ENCODE data around the gene BFSP2.

The BFSP2 gene, protein sequence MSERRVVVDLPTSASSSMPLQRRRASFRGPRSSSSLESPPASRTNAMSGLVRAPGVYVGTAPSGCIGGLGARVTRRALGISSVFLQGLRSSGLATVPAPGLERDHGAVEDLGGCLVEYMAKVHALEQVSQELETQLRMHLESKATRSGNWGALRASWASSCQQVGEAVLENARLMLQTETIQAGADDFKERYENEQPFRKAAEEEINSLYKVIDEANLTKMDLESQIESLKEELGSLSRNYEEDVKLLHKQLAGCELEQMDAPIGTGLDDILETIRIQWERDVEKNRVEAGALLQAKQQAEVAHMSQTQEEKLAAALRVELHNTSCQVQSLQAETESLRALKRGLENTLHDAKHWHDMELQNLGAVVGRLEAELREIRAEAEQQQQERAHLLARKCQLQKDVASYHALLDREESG

DNA sequence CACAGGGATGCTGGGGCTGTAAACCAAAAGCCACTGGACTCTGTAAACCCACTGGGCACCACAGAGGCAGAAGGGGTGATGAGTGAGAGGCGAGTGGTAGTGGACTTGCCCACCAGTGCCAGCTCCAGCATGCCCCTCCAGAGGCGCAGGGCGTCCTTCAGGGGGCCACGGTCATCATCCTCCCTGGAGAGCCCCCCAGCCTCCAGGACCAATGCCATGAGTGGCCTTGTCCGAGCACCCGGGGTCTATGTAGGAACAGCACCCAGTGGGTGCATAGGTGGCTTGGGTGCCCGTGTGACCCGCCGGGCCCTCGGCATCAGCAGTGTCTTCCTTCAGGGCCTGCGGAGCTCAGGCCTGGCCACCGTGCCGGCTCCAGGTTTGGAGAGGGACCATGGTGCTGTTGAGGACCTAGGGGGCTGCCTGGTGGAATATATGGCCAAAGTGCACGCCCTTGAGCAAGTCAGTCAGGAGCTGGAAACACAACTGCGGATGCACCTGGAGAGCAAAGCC, at the start of gene BFSP2:
TSS of gene BFSP2 (plus strand) at position 51 of the 510 bp plus-strand sequence. CDS start at position 79, 28 bp downstream.
- no peak within 1 kb of the TSS for H3K4me3 ChIP-seq (ENCODE audit: low read depth, low read length)
- TF ChIP-seq, protein P1, sequence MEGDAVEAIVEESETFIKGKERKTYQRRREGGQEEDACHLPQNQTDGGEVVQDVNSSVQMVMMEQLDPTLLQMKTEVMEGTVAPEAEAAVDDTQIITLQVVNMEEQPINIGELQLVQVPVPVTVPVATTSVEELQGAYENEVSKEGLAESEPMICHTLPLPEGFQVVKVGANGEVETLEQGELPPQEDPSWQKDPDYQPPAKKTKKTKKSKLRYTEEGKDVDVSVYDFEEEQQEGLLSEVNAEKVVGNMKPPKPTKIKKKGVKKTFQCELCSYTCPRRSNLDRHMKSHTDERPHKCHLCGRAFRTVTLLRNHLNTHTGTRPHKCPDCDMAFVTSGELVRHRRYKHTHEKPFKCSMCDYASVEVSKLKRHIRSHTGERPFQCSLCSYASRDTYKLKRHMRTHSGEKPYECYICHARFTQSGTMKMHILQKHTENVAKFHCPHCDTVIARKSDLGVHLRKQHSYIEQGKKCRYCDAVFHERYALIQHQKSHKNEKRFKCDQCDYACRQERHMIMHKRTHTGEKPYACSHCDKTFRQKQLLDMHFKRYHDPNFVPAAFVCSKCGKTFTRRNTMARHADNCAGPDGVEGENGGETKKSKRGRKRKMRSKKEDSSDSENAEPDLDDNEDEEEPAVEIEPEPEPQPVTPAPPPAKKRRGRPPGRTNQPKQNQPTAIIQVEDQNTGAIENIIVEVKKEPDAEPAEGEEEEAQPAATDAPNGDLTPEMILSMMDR (IDR thresholded peaks at IDR 0.05; ENCODE audit: borderline replicate concordance, insufficient read depth, low read depth, low read length) = no peak

DNA sequence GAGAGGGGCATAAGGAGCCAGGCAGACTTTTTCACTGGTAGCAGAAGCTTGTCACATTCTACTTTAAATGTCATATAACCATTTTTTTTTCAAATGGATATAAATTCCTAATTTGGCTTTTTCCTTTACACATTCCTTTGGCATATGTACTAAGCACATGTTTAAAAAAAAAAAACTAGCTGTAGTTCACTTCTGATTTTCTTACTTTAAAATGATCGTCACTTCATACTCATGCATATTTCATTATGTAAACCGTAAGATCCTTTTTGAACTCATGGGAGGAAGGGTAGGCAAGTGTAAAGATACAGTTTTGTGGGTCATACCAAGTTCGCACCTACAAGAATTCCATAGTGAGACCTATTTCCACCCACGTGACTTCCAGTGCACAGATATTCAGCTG, 45.1 kb upstream of the BFSP2 start:
- TF ChIP-seq, protein P1 (IDR thresholded peaks at IDR 0.05; ENCODE audit: borderline replicate concordance, insufficient read depth, low read depth, low read length) = no peak
- H3K4me3 ChIP-seq (ENCODE audit: low read depth, low read length) = no peak overlapping the region

DNA sequence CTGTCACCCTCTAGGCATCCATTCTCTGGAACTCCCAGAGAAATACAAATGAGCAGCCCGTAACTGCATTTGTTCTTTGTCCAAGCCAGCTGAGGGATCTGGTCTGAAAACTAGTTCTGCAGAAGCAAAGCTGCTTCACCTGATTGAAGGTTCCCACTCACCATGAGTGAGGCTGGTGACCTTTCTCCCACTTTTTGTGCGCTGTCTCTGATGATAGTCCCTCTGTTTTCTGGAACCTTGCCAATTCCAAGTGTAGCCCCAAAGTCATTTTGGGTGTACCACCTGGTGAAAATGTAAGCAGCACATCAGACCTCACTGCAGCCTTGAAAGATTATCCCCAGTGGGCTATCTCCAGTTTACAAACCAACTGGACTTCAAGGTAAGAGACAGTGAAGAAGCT, 39.4 kb upstream of the BFSP2 start:
- TF ChIP-seq, protein P1 (IDR thresholded peaks at IDR 0.05; ENCODE audit: borderline replicate concordance, insufficient read depth, low read depth, low read length) = no peak
- no peak overlapping the region for H3K4me3 ChIP-seq (ENCODE audit: low read depth, low read length)

DNA sequence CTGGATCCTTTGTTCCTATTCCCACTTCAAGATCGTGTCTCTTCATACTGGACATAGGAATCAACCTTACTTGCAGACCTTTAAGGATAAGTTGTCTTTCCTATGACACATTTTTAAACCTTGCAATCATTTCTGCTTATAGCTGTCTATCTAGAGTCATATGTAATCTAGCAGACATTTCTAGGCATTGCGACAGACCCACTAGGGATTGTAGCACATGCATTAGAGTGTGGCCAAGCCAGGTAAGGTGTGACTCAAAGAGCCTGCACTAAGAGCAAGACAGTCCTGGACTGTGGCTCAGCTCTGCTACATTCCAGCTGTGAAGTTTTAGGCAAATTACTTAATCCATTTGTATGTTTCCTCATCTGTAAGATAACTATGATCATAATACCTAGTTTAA, 38.8 kb upstream of the BFSP2 start:
- H3K4me3 ChIP-seq (ENCODE audit: low read depth, low read length) = no peak overlapping the region
- TF ChIP-seq, protein P1 (IDR thresholded peaks at IDR 0.05; ENCODE audit: borderline replicate concordance, insufficient read depth, low read depth, low read length) = no peak

DNA sequence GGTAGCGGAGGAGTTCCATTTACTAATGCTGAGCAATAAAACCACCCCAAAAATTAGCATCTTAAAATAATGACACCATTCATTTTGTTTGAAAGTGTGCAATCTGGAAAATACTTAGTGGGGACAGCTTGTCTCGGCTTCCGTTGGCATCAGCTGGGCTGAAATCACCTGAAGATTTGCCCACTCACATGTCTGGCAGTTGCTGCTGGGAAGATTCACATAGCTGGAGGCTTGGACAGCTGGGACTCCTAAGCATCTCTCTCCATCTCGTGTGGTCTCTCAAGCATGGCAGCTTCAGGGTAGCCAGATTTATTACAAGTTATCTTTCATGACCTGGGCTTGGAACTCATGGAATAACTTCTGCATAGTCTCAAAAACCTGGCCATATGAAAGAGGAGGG, 38.4 kb upstream of the BFSP2 start:
- TF ChIP-seq, protein P1 (IDR thresholded peaks at IDR 0.05; ENCODE audit: borderline replicate concordance, insufficient read depth, low read depth, low read length) = no peak
- no peak overlapping the region for H3K4me3 ChIP-seq (ENCODE audit: low read depth, low read length)

DNA sequence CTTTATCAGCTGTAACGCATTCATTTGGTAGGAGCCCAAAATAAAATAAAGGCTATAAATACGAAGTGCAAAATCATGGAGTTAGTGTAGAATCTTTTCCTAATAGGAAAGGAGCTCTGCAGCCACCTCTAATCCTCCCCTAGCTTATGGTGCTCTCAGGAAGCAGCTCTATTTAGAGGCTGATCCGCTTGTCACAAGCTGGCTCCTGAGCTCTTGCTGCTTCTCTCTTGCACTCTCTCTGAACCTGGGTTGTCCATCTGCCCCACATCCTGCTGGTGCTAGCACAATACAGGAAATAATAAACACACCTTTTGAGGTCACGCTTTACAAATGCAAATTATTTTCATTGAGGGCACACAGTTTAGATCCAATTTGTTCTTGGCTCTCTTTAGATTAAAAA, 37.3 kb upstream of the BFSP2 start:
- TF ChIP-seq, protein P1 (IDR thresholded peaks at IDR 0.05; ENCODE audit: borderline replicate concordance, insufficient read depth, low read depth, low read length) = no peak
- no peak overlapping the region for H3K4me3 ChIP-seq (ENCODE audit: low read depth, low read length)

DNA sequence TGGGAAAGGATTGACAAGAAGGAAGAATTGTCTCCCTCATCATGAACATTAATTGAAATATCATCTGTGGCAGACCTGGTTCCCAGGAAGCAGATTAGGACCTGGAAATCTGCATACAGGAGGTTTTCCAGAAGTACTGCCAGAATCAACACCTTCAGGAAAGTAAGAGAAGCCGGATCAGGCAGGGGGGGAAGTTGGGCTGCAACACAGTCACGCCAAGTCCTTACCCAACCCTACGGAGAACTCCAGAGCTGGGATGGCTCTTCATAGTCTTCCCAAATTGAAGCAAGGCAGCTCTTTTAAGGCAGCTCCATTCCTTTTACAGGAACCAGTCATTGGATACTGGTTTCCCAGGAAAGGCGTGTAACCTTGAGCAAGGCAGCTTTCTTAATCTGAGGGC, 35.2 kb upstream of the BFSP2 start:
- H3K4me3 ChIP-seq (ENCODE audit: low read depth, low read length) = no peak overlapping the region

More for the DNA sequence above, 35.2 kb upstream of the BFSP2 start:
- TF ChIP-seq, protein P1 (IDR thresholded peaks at IDR 0.05; ENCODE audit: borderline replicate concordance, insufficient read depth, low read depth, low read length) = no peak

Measured in GM12875 (cell line).